ENCODE results near the gene CLDN14. TPM values are rescaled to one million over a fixed set of nuclear protein-coding genes. Genes with fewer than 3 reads are reported as not detected.

Gene CLDN14
- total and polyA plus RNA-seq, 12 donors: 0.22 TPM; not detected in 11

DNA sequence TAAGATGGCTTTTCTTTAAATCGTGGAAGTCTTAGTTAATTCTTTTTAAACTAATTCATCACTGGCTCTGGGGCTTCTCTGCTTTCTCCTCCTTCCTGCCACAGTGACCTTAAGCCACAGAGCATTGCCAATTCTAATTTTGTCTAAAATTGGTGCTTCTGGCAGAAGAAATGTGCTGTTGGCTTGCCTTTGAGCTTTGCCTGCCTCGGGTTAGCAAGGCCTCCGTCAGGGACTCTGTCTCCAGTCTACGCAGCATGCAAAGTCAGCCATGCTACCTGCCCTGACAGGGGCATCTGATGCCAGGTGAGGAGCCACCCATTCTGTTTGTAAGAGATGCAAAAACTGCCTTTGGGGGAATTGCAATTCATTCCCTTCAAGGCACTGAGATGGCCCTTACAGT is 25.2 kb downstream of the CLDN14 start:
- intact Hi-C loops (cut with DNase I): no loop called here
- Histone ChIP-seq H3K4me3 (no peak overlapping the region), H3K36me3 (replicated peaks in 1 of 2) (no peaks in the 10 kb centered on the region), H3K4me1 (replicated peaks in 1 of 2) (no peaks in the 10 kb centered on the region), H3K27me3 (no peaks in the 10 kb centered on the region), H3K9me3 (replicated peaks in 1 of 3) (no peaks in the 10 kb centered on the region), H3K27ac (no peak overlapping the region)
- no peak for DNase-seq
- WGBS, 4 donors: 24 to 52% (median 50%) methylated on average over 4 of the region's 4 CpGs
- TF ChIP-seq POLR2A (IDR thresholded peaks at IDR 0.05): no peak
- TF ChIP-seq, protein P1, sequence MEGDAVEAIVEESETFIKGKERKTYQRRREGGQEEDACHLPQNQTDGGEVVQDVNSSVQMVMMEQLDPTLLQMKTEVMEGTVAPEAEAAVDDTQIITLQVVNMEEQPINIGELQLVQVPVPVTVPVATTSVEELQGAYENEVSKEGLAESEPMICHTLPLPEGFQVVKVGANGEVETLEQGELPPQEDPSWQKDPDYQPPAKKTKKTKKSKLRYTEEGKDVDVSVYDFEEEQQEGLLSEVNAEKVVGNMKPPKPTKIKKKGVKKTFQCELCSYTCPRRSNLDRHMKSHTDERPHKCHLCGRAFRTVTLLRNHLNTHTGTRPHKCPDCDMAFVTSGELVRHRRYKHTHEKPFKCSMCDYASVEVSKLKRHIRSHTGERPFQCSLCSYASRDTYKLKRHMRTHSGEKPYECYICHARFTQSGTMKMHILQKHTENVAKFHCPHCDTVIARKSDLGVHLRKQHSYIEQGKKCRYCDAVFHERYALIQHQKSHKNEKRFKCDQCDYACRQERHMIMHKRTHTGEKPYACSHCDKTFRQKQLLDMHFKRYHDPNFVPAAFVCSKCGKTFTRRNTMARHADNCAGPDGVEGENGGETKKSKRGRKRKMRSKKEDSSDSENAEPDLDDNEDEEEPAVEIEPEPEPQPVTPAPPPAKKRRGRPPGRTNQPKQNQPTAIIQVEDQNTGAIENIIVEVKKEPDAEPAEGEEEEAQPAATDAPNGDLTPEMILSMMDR (IDR thresholded peaks at IDR 0.05): no peak

- Histone ChIP-seq H3K27ac (no peak overlapping the region), H3K4me3 (no peak overlapping the region), H3K36me3 (replicated peaks in 1 of 2) (no peaks in the 10 kb centered on the region), H3K27me3 (no peaks in the 10 kb centered on the region), H3K4me1 (replicated peaks in 1 of 2) (no peaks in the 10 kb centered on the region), H3K9me3 (replicated peaks in 1 of 3) (no peaks in the 10 kb centered on the region)
- 36 to 75% (median 48%) methylated on average over 3 to 4 of the region's 4 CpGs for WGBS, 4 donors
- intact Hi-C loops (cut with DNase I): no loop called here
- TF ChIP-seq POLR2A (IDR thresholded peaks at IDR 0.05): no peak
- TF ChIP-seq, protein P1 (IDR thresholded peaks at IDR 0.05): no peak
- DNase-seq: no peak
Measured at GRCh38 chr21:36454093-36454531, 25.8 kb downstream of the CLDN14 start.

DNA sequence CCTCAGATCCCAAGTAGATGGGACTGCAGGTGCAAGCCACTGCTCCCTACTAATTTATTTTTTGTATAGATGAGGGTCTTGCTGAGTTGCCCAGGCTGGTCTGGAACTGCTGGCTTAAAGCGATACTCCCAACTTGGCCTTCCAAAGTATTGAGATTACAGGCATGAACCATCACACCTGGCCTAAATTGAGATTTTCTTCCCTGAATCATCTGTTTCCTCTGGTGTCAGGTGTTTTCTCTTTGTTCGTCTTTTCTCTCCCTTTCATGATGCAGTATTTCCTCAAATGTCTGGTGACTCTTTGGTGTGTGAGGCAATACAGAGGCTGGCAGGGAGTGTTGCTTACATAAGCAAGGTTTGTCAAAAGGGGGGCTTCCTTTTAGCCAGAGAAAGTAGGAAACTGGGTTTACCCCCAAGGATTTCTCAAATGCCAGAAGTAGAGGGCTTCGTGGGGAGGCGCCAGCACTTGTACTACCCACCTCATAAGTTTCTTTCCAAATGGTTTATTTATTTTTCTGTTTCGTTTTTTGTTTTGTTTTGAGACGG is 27.6 kb downstream of the CLDN14 start:
- DNase-seq: no peak
- intact Hi-C loops (cut with DNase I): no loop called here
- H3K4me1 ChIP-seq (replicated peaks in 1 of 2): no peaks in the 10 kb centered on the region
- H3K4me3 ChIP-seq: no peak overlapping the region
- H3K36me3 ChIP-seq (replicated peaks in 1 of 2): no peaks in the 10 kb centered on the region
- whole genome bisulfite sequencing, 4 donors: 57 to 85% (median 81%) methylated on average over 6 of the region's 6 CpGs
- H3K27me3 ChIP-seq: no peaks in the 10 kb centered on the region
- H3K27ac ChIP-seq: no peak overlapping the region
- no peaks in the 10 kb centered on the region for H3K9me3 ChIP-seq (replicated peaks in 1 of 3)
- TF ChIP-seq POLR2A (IDR thresholded peaks at IDR 0.05): no peak
- TF ChIP-seq, protein P1 (IDR thresholded peaks at IDR 0.05): no peak

DNA sequence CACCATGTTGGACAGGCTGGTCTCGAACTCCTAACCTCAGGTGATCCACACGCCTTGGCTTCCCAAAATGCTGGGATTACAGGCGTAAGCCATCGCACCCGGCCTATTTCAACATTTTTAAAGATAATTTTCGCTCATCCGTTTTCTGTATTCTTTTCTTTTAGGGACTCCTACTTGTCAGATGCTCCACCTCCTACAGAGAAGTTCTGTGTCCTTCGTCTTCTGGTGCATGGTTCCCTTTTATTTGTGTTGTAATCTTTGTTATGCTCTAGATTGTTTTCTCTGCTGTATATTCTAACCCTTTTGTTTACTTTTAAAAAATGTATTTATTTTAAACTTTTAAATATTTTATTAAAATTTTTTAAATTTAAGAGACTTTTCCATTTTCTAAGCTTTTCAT is 28.4 kb downstream of the CLDN14 start:
- no peak for DNase-seq
- no peaks in the 10 kb centered on the region for H3K36me3 ChIP-seq (replicated peaks in 1 of 2)
- H3K4me3 ChIP-seq: no peak overlapping the region
- H3K9me3 ChIP-seq (replicated peaks in 1 of 3): no peaks in the 10 kb centered on the region
- intact Hi-C loops (cut with DNase I): no loop called here
- no peaks in the 10 kb centered on the region for H3K4me1 ChIP-seq (replicated peaks in 1 of 2)
- WGBS, 4 donors: 89 to 93% (median 92%) methylated on average over 8 of the region's 8 CpGs
- TF ChIP-seq, protein P1 (IDR thresholded peaks at IDR 0.05): no peak
- no peak for TF ChIP-seq POLR2A (IDR thresholded peaks at IDR 0.05)
- no peak overlapping the region for H3K27ac ChIP-seq
- no peaks in the 10 kb centered on the region for H3K27me3 ChIP-seq
